Activated CD4-positive, alpha-beta T cell treated with anti-CD3 and anti-CD28 coated beads for 36 hours (primary cell): ENCODE data around the gene OSCAR. TPM values are rescaled to one million over a fixed set of nuclear protein-coding genes. Genes with fewer than 3 reads are reported as not detected.
"Not testable (repeated sequence)": the region's sequence is repeated elsewhere in the genome, so short reads cannot be mapped to it uniquely, and the experiment has no call there.

Experiments
- ATAC-seq: fragments of 200-7000 bp; cut with Tn5 transposase; one replicate; pipeline ENCODE4 v1.10.0; 2021; ENCODE audit warnings: mild to moderate bottlenecking, moderate library complexity
- CTCF ChIA-PET: fragments of 350-600 bp; sonication (Branson Sonifier 250); formaldehyde crosslinking; loops from one replicate; lab custom pipeline; 2021; ENCODE audit warnings: antibody characterized with exemption; lab: Charles Lee
- POLR2A ChIA-PET: fragments of 350-600 bp; sonication (Branson Sonifier 250); formaldehyde crosslinking; loops from one replicate; lab custom pipeline; 2021; ENCODE audit warnings: antibody characterized with exemption, inconsistent platforms; lab: Charles Lee
- DNase-seq: peaks from one replicate; pipeline ENCODE4 v3.0.0-alpha.2; 2020
- H3K27ac Mint-ChIP-seq: one replicate; pipeline ENCODE4 v1.8.0; 2021; ENCODE audit warnings: mixed read lengths
- H3K27me3 Mint-ChIP-seq: one replicate; pipeline ENCODE4 v1.8.0; 2021; ENCODE audit warnings: mixed read lengths
- H3K36me3 Mint-ChIP-seq: one replicate; pipeline ENCODE4 v1.8.0; 2021; ENCODE audit warnings: low read depth, mixed read lengths
- H3K4me1 Mint-ChIP-seq: one replicate; pipeline ENCODE4 v1.8.0; 2021; ENCODE audit warnings: mixed read lengths
- H3K4me3 Mint-ChIP-seq: one replicate; pipeline ENCODE4 v1.8.0; 2021; ENCODE audit warnings: mild to moderate bottlenecking, moderate library complexity, mixed read lengths
- H3K9me3 Mint-ChIP-seq: one replicate; pipeline ENCODE4 v1.8.0; 2021; ENCODE audit warnings: low read depth, mixed read lengths
- intact Hi-C, 2 experiments: fragments of 100-400 bp; cut with DNase I in 1 of 2; cut with micrococcal nuclease in 1 of 2; formaldehyde crosslinking; loops; one replicate each; pipeline versions ENCODE4 v1.14.2 to v1.15.1; 2022 to 2024; cut with DNase I, micrococcal nuclease
- total RNA-seq, 2 experiments: library from RNA; stranded (reverse); gene quantifications; one replicate each; pipeline ENCODE4 v1.2.3, GENCODE V29; 2021

OSCAR gene
- total RNA-seq, 2 experiments from 2014 or later: 0.67 to 0.71 TPM

- POLR2A ChIA-PET: interaction anchor here (2.4 kb wide), 1 partner anchor 13 kb away, joined by 9 read pairs; the partner anchor contains the start of genes PRPF31 and TFPT
- H3K27ac Mint-ChIP-seq: peak within 1 kb of the TSS; percentile 96
- no peaks in the 10 kb centered on the region for H3K9me3 Mint-ChIP-seq
- peak within 1 kb of the TSS; percentile 93 for H3K4me3 Mint-ChIP-seq
- peaks cover 16% of the 10 kb centered on the region for H3K4me1 Mint-ChIP-seq
- CTCF ChIA-PET: interaction anchor here (0.7 to 1.1 kb wide), 2 partner anchors 12 to 561 kb away, joined by 4 read pairs; partner anchors contain the start of genes PRPF31 and TFPT
- H3K27me3 Mint-ChIP-seq: no peaks in the 10 kb centered on the region
- DNase-seq (peak; percentile 98), ATAC-seq (peak; percentile 99)
- peaks cover 17% of the 10 kb centered on the region for H3K36me3 Mint-ChIP-seq
- intact Hi-C loops: loop anchor here (1.0 to 5.0 kb wide), 11 partner anchors 13 to 1015 kb away; partner anchors contain the start of genes CNOT3 (in 2 of the 2), PRPF31 (in 2 of the 2), RPS9 (in 2 of the 2) and TFPT (in 2 of the 2)
Observed at GRCh38 chr19:54102421-54103169, 2.0 kb upstream of the OSCAR start, which contains the start of gene NDUFA3. Gene NDUFA3, plus strand, starts transcription at chr19:54102855. Its CDS starts 24 bp downstream, at chr19:54102879.

GRCh38 chr19:54099903-54100255, 724 bp downstream of the OSCAR start:
- H3K4me3 Mint-ChIP-seq, DNase-seq, H3K9me3 Mint-ChIP-seq, POLR2A ChIA-PET, H3K36me3 Mint-ChIP-seq, ATAC-seq, H3K27me3 Mint-ChIP-seq, H3K27ac Mint-ChIP-seq: not testable (repeated sequence)
- peaks cover 16% of the 10 kb centered on the region for H3K4me1 Mint-ChIP-seq
- CTCF ChIA-PET: interaction anchor here (1.4 kb wide), 1 partner anchor 166 kb away, joined by 5 read pairs; no protein-coding TSS in a partner anchor
- intact Hi-C loops: loop anchor here in 1 of 2 experiments (5.0 kb wide), 1 partner anchor 1017 kb away; the partner anchor contains the start of gene PPP1R12C

- no peak overlapping the region for H3K27ac Mint-ChIP-seq
- H3K27me3 Mint-ChIP-seq: peaks cover 13% of the 10 kb centered on the region
- ChIA-PET POLR2A (interaction anchor here (0.6 kb wide), 1 partner anchor 106 kb away, joined by 3 read pairs; no protein-coding TSS in a partner anchor), CTCF (interaction anchor here (1.4 kb wide), 1 partner anchor 166 kb away, joined by 5 read pairs; no protein-coding TSS in a partner anchor)
- intact Hi-C loops: no loop called here
- H3K4me3 Mint-ChIP-seq: no peak overlapping the region
- DNase-seq (no peak), ATAC-seq (no peak)
- peaks cover 16% of the 10 kb centered on the region for H3K4me1 Mint-ChIP-seq
- no peaks in the 10 kb centered on the region for H3K36me3 Mint-ChIP-seq
- peaks cover 1% of the 10 kb centered on the region for H3K9me3 Mint-ChIP-seq
Observed at GRCh38 chr19:54099190-54099902, 1.3 kb downstream of the OSCAR start.

- Mint-ChIP-seq H3K4me3 (peak overlapping the region; percentile 41), H3K9me3 (peaks cover 4% of the 10 kb centered on the region), H3K27ac (peak overlapping the region; percentile 32), H3K36me3 (no peaks in the 10 kb centered on the region), H3K27me3 (peaks cover 19% of the 10 kb centered on the region), H3K4me1 (peaks cover 8% of the 10 kb centered on the region)
- ChIA-PET CTCF (interaction anchor here (0.6 to 1.3 kb wide), 3 partner anchors 40 to 578 kb away, joined by 3 to 5 read pairs (median 3); partner anchors contain the start of gene CNOT3), POLR2A (interaction anchor here (0.5 kb wide), 1 partner anchor 20 kb away, joined by 3 read pairs; no protein-coding TSS in a partner anchor)
- intact Hi-C loops: no loop called here
- DNase-seq (no peak), ATAC-seq (peak; percentile 57)
Observed at GRCh38 chr19:54096617-54097106, 3.9 kb downstream of the OSCAR start.

GRCh38 chr19:54095859-54096616, 4.6 kb downstream of the OSCAR start:
- H3K27ac Mint-ChIP-seq, POLR2A ChIA-PET: not testable (repeated sequence)

GRCh38 chr19:54095136-54095858, 5.3 kb downstream of the OSCAR start:
- ATAC-seq (no peak), DNase-seq (no peak)
- intact Hi-C loops: no loop called here
- H3K4me3 Mint-ChIP-seq: peak overlapping the region; percentile 53
- no peaks in the 10 kb centered on the region for H3K36me3 Mint-ChIP-seq
- POLR2A ChIA-PET: no interaction called here
- peaks cover 8% of the 10 kb centered on the region for H3K4me1 Mint-ChIP-seq
- CTCF ChIA-PET: interaction anchor here (0.6 to 1.1 kb wide), 4 partner anchors 211 to 324 kb away, joined by 3 to 6 read pairs (median 3); no protein-coding TSS in a partner anchor
- peaks cover 4% of the 10 kb centered on the region for H3K9me3 Mint-ChIP-seq
- peaks cover 22% of the 10 kb centered on the region for H3K27me3 Mint-ChIP-seq
- H3K27ac Mint-ChIP-seq: no peak overlapping the region

More at GRCh38 chr19:54095859-54096616, 4.6 kb downstream of the OSCAR start:
- H3K36me3 Mint-ChIP-seq, H3K4me1 Mint-ChIP-seq, intact Hi-C loops, H3K9me3 Mint-ChIP-seq: not testable (repeated sequence)
- CTCF ChIA-PET: interaction anchor here (0.7 to 0.9 kb wide), 2 partner anchors 302 to 579 kb away, joined by 3 to 6 read pairs; no protein-coding TSS in a partner anchor
- H3K4me3 Mint-ChIP-seq: peak overlapping the region; percentile 53
- peaks cover 22% of the 10 kb centered on the region for H3K27me3 Mint-ChIP-seq
- ATAC-seq (peak; percentile 71), DNase-seq (peak; percentile 69)

GRCh38 chr19:54094426-54095000, 6.1 kb downstream of the OSCAR start:
- ATAC-seq: no peak
- Mint-ChIP-seq H3K9me3 (peaks cover 4% of the 10 kb centered on the region), H3K27me3 (peaks cover 22% of the 10 kb centered on the region), H3K4me1 (peaks cover 8% of the 10 kb centered on the region), H3K36me3 (no peaks in the 10 kb centered on the region), H3K4me3 (no peak overlapping the region), H3K27ac (no peak overlapping the region)
- POLR2A ChIA-PET: interaction anchor here (0.9 kb wide), 1 partner anchor 114 kb away, joined by 5 read pairs; no protein-coding TSS in a partner anchor
- CTCF ChIA-PET: interaction anchor here (0.6 to 1.1 kb wide), 6 partner anchors 42 to 325 kb away, joined by 3 to 4 read pairs (median 3); no protein-coding TSS in a partner anchor
- intact Hi-C loops: no loop called here
- no peak for DNase-seq

GRCh38 chr19:54084410-54084809, 16.2 kb downstream of the OSCAR start:
- Mint-ChIP-seq H3K4me1 (no peaks in the 10 kb centered on the region), H3K27ac (no peak overlapping the region), H3K36me3 (peaks cover 2% of the 10 kb centered on the region), H3K4me3 (no peak overlapping the region), H3K9me3 (peaks cover 10% of the 10 kb centered on the region), H3K27me3 (peaks cover 5% of the 10 kb centered on the region)
- POLR2A ChIA-PET: no interaction called here
- ATAC-seq: no peak
- no peak for DNase-seq
- CTCF ChIA-PET: interaction anchor here (0.6 kb wide), 1 partner anchor 326 kb away, joined by 3 read pairs; no protein-coding TSS in a partner anchor
- intact Hi-C loops: no loop called here

GRCh38 chr19:54081032-54081431, 19.6 kb downstream of the OSCAR start, which contains the start of gene TARM1:
Gene TARM1, minus strand, starts transcription at chr19:54081365. Its CDS starts 25 bp downstream, at chr19:54081340.
- DNase-seq: no peak
- Mint-ChIP-seq H3K4me3 (no peak within 1 kb of the TSS), H3K4me1 (no peaks in the 10 kb centered on the region), H3K27me3 (peaks cover 5% of the 10 kb centered on the region), H3K27ac (no peak within 1 kb of the TSS), H3K36me3 (peaks cover 2% of the 10 kb centered on the region), H3K9me3 (peaks cover 10% of the 10 kb centered on the region)
- CTCF ChIA-PET: no interaction called here
- intact Hi-C loops: no loop called here
- ATAC-seq: no peak
- POLR2A ChIA-PET: no interaction called here
